GM21529 (cell line): ENCODE measurements around the gene TBC1D22A.

Experiments used
- ATAC-seq: cut with Tn5 transposase; IDR thresholded peaks from one replicate; pipeline ENCODE4 v1.9.1; 2021; ENCODE audit not compliant: unreplicated experiment

The TBC1D22A gene

DNA sequence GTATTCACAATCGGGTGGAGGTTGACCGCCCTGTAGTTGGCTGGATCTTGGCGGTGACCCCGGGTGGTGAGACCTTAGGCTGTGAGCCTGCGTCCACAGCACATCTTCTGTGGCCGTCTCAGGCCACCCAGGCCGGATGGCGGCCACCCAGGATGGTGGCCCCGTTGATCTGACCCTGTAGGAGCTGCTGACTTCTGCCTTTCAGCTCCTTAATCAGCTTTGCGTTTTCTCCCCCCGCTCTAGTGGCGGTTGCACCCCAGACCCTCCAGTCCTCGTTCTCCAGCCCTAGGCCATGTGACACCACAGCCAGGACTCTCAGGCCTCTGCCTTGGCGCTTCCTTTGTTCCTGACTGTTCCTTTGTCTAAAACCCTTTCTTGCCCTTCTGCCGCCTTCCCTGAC, 244.0 kb downstream of the TBC1D22A start:
- no peak for ATAC-seq

DNA sequence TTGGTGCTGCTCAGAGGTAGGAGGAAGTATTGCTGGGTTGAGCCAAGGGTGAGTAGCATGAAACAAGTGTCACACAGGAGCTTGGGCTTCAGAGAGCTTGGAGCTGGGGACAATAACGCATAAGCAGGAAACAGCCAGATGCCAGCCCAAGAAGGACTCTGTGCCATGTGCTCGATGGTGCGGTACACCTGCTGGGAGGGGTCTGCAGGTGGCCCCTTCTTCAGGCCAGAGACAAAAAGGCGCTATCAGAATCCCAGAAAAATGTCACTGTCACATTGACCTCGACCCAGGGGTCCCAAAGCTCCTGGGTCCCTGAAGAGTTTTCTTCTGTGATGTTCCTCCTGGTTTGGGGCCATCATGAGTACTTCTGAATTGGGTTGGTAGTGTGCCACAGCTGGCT, 244.4 kb downstream of the TBC1D22A start:
- ATAC-seq: no peak

DNA sequence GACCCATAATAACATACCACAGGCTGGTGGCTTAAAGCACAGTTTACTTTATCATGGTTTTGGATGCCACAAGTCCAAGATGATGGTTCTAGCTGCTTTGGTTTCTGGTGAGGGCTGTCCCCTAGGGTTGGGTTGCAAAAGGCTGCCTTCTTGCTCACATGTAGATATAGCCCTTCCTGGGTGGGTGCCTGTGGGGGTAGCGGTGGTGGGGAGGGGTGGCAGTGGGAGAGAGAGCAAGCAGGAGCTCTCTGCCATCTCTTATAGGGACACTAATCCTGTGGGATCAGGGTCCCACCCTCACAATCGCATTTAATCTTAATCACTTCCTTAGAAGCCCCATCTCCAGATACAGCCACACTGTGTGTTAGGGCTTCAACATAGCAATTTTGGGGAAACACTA, 245.0 kb downstream of the TBC1D22A start:
- no peak for ATAC-seq

DNA sequence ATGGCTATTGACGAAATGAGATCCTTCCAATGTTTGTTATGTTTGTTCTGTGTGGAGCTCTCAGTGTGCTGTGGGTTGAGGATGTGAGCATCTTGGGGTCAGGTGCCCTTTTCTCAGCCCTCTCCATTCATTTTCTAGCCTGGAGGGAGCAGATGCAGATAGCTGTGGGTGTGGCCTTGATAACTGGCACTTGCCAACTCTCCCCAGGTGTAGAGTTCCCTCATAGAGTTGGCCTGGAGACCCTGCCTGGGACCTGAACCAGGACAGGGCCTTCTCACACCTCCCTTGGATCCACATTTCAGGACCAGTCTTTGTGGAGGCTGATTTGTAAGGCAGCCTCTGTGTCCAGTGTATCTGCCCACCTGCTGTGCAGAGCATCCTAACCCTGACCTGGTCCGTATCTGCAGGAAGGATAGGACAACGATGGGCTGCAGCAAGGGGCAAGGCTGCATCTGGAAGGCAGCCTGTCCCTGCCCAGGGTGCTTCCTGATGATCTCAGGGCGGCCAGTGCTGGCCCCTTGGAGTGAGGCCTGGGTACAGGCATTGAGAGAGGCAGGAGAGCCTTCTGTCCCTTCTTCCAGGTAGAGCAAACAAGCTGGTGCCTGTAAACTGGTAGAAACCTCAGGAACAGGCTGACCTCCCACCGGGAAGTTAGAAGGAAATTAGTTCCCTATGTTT, 245.9 kb downstream of the TBC1D22A start:
- ATAC-seq: no peak

DNA sequence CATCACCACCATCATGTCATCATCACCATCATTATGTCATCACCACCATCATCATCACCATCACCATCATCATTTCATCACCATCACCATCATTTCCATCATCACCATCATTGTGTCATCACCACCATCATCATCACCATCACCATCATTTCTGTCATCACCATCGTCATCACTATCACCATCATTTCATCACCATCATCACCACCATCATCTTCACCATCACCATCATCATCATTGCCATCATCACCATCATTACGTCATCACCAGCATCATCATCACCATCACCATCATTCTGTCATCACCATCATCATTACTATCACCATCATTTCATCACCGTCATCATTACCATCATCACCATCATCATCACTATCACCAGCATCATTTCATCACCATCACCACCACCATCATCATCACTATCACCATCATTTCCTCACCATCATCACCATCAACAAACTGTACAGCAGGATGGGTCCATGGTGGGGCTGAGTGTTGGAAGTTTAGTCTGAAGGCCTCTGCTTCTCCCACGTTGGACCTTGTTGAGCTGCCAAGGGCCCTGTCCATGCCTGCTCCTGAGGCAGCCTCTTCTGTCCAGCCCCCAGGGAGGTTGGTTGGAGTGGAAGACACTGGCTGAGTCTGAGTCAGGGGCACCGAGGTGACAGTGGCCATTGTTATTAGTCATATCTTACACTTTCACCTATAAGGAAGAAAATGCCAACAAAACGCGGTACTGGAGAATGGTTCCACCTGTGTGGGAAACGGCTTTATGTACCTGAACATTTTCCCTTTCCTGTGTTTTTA, 247.1 kb downstream of the TBC1D22A start:
- no peak for ATAC-seq

DNA sequence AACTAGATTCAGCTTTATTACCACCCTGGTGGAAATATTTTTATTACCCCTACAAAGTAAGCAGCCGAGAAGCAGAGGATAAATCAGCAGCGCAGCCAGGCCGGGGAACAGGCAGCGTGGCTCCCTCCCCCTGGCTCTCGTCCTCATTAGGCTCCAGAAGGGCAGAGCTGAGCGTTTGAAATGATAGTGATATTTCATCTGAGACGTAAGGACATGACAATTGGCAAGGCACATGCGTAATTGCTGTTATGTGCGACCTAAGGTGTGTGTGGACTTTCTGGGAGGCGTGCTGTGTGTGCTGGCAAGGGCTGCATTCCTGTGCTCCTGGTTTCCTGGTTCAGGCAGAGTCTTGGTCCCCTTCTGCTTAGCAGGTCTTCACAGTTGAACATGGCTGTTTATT, 247.8 kb downstream of the TBC1D22A start:
- no peak for ATAC-seq

DNA sequence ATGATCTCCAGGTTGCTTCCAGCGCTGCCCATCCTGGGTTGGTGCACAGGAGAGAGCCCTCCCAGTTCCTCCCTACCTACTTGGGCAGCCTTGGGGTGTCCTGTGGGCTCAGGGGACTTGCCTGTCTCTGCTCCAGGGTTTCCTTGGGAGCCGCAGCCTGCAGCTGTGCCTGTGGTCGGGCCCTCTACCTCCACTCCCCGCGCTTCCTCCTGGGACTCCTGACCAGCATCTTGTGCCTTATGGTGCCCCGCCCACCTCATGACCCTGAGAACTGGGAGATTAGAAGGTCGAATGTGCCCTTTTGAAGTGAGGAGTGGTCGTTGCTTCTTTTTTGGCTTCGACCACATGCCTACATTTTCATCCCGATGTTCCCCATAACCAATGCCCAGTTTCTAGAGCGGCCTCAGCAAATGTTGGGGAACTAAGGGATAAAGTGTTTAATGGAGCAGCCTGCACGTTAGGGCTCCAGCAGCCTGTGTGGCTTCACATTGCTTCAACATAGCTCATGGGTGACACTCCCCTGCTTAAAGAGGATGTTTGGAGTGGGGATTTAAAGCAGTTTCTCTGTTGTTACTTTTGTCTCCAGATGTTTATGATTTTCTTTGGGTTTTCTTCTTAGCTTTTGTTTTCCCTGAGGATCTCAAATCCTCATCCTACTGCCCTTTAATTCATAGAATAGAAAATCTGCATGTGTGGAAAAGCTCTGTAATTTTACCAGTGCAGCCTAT, 248.8 kb downstream of the TBC1D22A start:
- ATAC-seq: no peak

DNA sequence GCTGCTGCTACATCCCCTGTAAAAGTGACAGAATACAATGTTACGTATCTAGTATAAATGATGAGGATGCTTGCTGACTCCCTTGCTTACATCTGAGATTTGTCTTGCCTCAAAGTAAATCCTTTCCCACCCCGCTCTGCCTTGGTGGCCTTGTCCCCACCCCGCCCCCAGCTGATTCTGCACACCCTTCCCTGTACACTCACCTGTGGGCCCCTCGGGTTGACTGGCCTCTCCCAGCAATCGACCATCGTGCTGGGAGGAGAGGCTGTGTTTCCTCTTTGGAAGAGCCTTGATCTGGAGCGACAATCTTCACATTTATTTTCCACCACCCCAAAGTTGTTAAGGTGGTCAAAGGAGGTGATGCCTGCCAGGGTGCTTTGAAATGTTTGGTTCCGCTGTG, 249.4 kb downstream of the TBC1D22A start:
- ATAC-seq: no peak

DNA sequence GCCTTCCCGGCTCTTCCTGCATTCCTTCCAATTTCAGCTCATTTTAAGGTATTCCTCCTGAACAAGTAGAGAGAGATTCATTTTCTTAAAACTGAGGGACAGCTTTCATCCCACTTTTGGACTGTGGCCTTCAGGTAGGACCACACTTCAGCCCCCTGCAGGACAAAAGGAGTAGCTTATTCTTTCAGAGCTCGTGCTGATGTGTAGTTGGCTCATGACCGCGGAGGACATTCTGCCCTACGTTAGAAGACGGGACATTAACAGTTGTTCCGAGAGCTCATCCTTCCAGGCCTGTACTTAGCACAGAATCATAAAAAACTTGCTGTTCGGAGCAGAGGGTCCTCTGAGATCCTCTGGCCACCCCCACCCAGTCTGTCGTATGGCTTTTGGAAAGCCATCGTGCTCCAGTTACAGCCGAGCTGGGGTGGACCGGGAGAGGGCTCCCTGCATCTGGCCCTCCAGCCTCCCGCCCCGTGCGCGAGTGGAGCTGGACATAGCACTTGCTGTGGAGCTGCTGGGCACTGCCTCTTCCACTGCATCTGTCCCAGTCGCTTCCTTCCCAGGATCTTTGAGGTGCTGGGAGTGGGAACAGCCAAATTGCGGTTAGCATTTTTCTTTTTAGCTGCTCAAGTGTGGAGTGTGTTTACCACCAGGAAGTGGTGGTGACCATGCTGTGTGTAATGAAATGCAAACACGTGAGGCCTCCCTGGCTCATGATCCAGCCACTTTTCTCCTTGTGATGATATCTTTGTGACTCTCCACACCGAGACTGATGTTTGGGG, 250.3 kb downstream of the TBC1D22A start:
- no peak for ATAC-seq

DNA sequence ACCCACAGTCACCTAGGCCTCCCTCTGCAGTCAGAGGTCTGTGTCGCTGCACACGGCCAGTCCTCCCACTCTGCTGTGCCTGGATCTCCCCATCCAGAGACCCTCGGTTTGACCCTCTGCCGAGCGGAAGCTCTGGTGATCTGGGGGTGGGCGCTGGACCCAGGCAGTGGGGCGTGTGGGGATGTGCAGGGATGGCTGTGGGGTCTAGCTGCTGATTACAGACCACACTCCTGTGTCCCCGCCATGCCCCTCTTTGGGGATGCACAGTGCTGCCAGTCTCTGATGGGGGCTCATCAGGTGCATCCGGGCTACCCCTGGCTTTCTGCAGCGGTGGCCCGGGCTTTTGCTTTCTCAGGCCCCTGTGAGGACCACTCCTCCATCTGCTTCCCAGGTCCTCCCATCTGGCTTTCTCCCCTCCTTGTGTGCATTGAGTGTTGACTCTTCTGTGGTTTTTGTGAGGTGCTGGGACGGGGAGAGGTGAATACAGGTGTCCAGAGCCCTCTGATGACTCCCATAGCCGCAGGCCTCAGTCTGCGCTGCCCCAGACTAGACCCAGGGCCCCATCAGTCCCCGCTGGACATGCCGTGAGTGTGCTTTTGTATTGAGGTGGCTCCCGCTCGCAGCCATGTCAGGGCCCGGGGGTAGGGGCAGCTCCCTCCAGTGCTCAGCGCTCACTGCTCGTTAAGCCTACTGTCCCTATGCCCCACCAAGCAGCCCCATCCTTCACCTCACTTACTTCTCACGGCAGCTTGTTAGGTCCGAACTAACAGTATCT, 251.6 kb downstream of the TBC1D22A start:
- no peak for ATAC-seq

DNA sequence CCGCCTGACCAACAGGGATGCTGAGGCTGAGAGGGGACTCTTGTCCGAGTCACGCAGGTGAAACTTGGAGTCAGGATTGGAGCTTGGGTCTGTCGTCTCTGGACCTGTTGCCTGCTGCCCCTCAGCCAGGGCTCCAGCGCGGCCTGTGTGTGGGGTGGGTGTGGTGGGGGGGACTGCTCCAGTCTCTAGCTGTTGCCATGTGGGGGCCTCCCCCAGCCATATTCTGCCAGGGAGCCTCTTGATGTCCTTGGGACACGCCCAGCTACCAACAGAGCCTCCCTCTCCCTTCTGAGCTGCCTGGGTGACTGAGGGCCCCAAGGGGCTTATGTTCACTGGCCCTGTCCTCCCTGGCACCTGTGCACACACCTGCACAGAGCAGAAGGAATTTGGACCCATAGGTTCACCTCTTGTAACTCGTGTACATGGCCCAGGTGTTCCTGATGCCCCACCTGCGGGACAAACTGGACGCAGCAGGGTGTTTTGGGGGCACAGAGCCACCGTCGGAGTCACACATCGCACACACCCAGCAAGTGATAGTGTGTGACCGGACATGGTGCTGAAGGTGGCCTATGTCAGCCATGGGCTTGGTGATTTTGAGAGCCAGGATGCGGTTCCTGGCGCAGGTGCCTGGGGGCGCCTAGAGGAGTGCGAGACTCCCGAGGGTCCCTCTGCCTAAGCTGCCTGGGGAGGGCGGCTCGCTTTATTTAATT, 252.3 kb downstream of the TBC1D22A start:
- no peak for ATAC-seq

DNA sequence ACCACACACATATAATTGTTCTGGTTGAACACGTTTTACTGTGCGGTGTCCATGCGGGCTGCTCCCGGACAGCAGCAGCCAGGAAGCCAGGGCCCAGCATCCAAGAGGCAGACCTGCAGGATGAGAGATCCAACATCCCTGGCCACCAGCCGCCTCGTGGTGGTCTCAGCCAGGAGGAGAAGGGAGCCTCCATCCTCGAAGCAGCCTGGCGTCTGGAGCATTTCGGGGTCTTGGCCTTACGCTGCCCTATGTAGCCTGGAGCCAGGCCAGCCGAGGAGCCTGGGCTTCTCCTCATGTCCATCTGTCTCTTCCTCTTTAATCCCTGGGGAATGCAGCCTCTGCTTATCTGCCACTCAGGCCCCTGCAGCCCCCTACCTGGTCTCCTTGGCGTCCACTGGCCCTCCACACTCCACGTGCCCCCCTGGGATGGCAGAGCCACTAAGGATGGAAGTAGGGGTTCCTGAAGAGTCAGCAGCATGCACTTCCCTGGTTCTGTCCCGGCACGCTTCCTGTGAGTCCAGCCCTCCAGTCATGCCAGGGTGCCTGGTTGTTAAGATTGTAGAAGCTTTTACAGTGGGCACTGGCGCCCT, 253.2 kb downstream of the TBC1D22A start:
- no peak for ATAC-seq

DNA sequence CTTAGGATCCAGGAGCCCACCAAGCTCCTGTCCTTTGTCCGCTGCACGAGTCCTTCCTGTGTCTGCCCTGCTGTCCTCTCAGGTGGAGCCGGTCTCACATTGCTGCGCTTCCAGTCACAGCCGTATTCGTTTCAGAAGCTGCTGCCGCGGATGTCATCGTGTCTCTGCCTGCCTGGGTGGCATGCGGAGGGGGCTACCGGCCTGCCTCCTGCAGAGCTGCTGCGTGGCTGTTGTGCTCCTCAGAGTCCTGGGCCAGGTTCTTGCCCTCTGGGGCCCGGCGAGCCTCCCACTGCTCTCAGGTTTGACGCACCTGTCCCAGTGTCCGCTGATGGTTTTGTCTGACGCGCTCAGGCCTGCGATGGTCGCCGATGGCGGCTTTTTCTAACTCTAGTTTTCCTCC, 254.2 kb downstream of the TBC1D22A start:
- no peak for ATAC-seq

DNA sequence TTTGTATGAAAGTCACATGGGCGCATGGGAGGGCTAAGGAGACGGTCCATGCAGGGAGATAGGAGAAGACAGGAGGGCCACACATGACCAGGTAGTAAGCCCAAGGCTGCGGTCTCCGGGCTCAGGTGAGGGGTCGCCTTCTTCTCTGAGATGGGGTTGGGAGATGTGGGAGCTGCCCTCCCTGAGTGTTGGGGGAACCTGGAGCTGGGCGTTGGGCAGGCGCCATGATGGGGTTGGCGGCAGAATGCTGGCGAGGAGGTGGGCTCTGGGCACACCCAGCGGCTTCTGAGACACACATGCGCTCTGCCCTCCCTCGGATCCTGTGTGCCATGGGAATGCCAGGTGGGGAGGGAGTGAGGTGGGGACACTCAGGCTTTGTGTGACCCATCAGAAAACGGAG, 254.8 kb downstream of the TBC1D22A start:
- no peak for ATAC-seq

DNA sequence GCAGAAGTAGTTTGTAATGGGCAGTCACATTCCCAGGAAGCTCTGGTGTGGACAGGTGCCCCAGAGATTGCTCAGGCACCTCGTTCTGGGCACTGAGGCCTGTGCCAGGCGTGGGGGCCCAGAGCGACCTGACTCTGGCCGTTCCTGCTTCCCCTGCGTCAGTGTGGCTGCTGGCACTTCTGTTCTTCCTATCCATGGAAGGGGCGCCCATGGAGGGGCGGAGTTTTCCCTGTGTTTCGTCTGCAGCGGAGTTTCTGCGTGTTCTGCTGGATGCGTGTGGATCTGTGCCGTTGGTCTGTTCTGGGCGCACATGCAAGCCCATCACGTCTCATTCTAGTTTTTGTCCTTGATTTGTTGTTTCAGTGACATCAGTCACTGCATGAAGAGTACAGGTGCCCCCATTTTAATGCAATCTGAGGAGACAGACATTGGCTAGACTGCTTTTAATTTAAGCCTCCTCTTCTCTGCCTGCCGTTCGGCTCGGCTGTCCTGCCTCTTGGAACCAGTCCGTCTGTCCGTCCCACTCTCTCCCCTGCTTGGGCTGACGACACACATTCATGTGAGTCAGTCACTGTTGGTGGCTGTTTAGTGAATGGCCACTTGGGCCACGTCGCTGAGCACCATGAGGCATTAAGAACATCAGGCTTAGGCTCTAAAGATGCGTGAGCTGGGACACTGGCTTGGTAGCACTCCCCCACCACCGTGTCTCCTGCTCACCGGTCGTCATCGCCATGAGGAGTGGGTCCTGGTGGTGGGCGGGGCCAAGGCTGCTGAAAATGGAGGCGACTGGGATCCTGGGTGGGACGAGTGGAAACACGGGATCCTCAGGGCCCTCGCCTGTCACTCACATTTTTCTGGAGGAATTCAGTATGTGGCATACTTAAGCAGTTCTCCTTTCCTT, 255.8 kb downstream of the TBC1D22A start:
- no peak for ATAC-seq

DNA sequence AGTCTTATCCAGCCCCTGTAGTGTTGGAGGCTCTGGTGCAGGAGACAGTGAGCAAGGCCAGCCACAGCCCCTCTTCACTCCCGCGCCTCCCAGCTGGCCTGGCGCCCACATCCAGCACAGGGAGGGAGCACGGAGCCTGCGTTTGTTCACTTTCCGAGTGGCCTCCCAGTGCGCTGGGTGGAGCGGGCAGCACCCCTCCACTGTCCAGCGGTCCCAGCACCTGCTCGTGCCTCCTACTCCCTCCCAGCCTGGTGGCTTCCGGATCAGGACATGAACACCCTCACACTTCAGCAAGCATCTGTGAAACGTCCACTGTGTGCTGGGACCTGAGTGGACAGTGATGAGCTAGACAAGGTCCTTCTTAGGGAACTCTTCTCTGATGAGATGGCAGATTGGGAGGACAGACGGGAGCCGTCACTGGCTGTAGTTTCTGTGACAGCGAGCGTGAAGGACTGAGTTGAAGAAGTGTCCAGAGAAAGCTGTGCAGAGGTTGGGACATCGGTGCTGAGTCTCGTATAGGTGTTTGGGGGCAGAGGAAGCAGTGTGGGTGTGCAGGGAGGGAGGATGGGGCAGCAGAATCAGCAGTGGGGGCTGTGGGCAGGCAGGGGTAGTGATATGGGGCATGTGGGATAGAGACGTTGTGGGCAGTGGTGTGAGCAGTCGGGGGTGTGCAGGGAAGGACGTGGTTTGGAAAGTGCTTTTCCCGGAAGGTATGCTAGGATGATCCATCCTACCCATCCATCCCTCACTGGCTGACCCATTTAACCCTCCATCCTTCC, 256.8 kb downstream of the TBC1D22A start:
- no peak for ATAC-seq

DNA sequence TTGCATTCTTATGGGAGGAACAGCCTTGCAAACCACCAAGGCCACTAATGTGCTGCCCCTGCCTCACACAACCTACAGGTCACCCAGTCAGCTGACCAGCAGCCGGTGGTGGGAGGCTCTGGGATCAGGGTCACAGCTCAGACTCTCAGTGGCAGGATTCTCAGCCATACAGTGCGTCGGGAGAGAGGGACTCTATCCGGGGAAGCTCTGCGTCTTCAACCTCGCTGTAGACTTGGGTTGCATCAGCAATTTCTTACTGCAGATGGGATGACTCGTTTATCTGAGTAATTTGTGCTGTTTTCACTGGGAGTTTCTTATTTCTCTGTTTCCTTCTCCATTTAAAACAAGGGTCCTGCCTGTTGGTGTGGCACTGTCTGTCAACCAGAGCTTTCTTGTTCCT, 257.7 kb downstream of the TBC1D22A start:
- no peak for ATAC-seq
